LNCAP (cell line): Measurements from ENCODE around the gene GPC6.

ENCODE experiments used
- CTCF ChIP-seq: fragments of 450-650 bp; IDR thresholded peaks from 2 replicates; pipeline ENCODE4 v1.5.1; 2017; ENCODE audit warnings: mild to moderate bottlenecking

GPC6 gene

DNA sequence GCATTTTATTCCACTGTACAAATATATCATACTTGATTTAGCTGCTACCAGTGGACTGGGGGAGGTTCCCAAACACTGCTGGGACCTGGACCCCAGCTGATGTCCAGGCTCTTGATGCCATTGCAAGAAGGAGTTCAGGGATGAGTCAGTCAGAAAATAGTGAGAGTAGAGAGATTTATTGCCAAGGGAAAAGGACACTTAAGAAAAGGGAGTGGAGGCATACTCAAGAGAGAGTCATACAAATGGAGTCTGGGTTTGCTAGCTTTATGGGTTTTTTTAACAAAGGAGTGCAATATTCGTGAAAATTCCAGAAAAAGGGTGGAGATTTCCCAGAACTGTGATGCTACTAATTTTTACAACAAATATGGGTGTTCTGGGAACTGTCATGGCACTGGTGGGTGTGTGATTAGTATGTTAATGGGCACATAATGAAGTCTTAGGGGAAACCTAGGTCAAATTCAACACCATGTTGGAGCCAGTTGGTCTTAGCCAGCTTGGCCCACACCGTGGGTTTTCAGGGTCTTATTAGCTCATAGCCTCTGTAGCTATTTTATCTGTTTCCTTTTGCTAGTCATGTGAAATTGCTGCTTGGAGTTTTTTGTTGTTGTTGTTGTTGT is 36.2 kb downstream of the GPC6 start:
- no peak for TF ChIP-seq CTCF

DNA sequence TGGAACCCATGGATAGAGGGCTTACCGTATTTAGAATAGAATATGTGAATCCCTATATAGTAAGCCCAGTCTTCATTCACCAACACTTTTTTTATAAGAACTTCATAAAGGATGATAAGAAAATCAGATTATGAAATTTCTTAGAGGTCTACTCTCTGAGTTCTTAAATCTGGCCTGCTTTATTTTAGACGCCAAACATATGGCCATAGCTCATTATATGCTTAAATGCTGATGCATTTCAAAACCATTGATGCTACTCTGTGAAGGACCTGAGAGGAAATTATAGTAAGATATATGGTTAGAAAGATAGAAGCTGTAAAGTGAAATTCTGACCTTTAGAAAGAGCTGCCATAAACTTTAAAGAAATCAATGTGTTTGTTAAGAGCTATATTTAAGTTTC is 38.3 kb downstream of the GPC6 start:
- TF ChIP-seq CTCF = no peak

DNA sequence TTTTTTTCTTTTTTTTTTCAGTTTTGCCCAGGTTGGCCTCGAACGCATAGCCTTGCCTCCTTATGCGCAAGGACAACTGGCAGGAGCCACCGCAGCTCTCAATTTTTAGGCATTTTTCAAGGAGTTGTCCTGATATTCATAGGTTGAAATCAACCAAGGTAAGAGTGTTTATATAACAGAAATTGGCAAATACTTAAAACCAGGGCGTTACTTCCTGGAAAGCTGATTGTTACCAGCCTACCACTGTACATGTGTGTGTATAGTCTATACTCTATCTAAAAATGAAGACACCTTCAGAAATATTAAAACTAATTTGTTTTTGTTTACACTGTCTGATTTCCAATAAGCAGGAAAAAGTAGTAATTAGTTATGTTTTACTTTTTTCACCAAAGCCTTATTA is 39.2 kb downstream of the GPC6 start:
- no peak for TF ChIP-seq CTCF

DNA sequence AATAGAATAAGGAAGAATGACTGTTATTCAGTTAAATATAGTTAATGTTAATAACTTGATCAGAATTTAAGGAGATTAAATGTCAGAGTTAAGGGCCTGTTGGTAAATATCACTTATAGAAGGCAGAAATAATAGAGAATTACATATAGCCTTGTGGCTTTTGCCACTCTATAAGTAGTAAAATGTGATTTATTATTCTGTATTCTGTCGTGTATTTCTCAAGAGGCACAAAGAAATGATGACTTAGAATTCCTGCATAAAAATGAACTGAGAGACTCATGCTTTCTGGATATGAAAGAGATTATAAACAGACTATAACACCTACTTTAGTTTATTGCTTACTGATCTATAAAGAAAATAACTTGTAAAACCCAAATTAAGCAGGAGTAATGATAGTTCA is 40.1 kb downstream of the GPC6 start:
- no peak for TF ChIP-seq CTCF

GRCh38 chr13:93268327-93269028 is 41.9 kb downstream of the GPC6 start:
- TF ChIP-seq CTCF = no peak

GRCh38 chr13:93270769-93271742 is 44.4 kb downstream of the GPC6 start:
- no peak for TF ChIP-seq CTCF

GRCh38 chr13:93279982-93280381 is 53.4 kb downstream of the GPC6 start:
- TF ChIP-seq CTCF = no peak
